HepG2 (cell line): ENCODE results near the gene ENDOD1. TPM values are rescaled to one million over a fixed set of nuclear protein-coding genes. Genes with fewer than 3 reads are reported as not detected.
A peak's percentile ranks its signal among the peaks of the same experiment; 100 is the strongest.

Source experiments
- ARID2 ChIP-seq: sonication (generic); formaldehyde crosslinking; IDR thresholded peaks from 2 replicates; pipeline ENCODE4 v1.8.1; 2022; ENCODE audit warnings: mild to moderate bottlenecking, missing genetic modification reagents, borderline replicate concordance
- ATF7 ChIP-seq, 2 experiments: fragments of 450-650 bp in 1 of 2; sonication (generic) in 1 of 2; formaldehyde crosslinking in 1 of 2; IDR thresholded peaks; 2 replicates each; pipeline versions ENCODE4 v1.4.0 to v1.6.1; 2016 to 2020; ENCODE audit warnings: antibody characterized with exemption in 1 of 2, mild to moderate bottlenecking in 1 of 2, missing genetic modification reagents in 1 of 2
- HDAC1 ChIP-seq: sonication (generic); formaldehyde crosslinking; IDR thresholded peaks from 2 replicates; pipeline ENCODE4 v1.5.1; 2020; ENCODE audit warnings: mild to moderate bottlenecking, missing genetic modification reagents
- HDAC6 ChIP-seq: fragments of 200-600 bp; sonication (generic); IDR thresholded peaks from 2 replicates; pipeline ENCODE4 v1.7.0; 2017; ENCODE audit warnings: mild to moderate bottlenecking, antibody characterized with exemption, low read length, low read depth
- HOXA3 ChIP-seq: sonication (generic); formaldehyde crosslinking; IDR thresholded peaks from 2 replicates; pipeline ENCODE4 v1.5.0; 2020; ENCODE audit warnings: missing genetic modification reagents
- KIAA2018 ChIP-seq: sonication (generic); formaldehyde crosslinking; IDR thresholded peaks from 2 replicates; pipeline ENCODE4 v1.5.0; 2020; ENCODE audit warnings: mild to moderate bottlenecking, missing genetic modification reagents, borderline replicate concordance
- LCORL ChIP-seq, 2 experiments: fragments of 450-650 bp in 1 of 2; sonication (generic) in 1 of 2; formaldehyde crosslinking in 1 of 2; IDR thresholded peaks; 2 replicates each; pipeline versions ENCODE4 v1.5.0 to v1.6.1; 2017 to 2020; ENCODE audit warnings: antibody characterized with exemption in 1 of 2, missing genetic modification reagents in 1 of 2
- MIXL1 ChIP-seq: IDR thresholded peaks from 2 replicates; pipeline ENCODE4 v1.6.1; 2016
- MTA1 ChIP-seq: sonication (generic); formaldehyde crosslinking; IDR thresholded peaks from 2 replicates; pipeline ENCODE4 v1.4.0; 2020; ENCODE audit warnings: missing genetic modification reagents, mild to moderate bottlenecking, borderline replicate concordance
- MTF2 ChIP-seq: sonication (generic); formaldehyde crosslinking; IDR thresholded peaks from 2 replicates; pipeline ENCODE4 v1.5.0; 2020; ENCODE audit warnings: missing genetic modification reagents, borderline replicate concordance
- MXD4 ChIP-seq: IDR thresholded peaks from 2 replicates; pipeline ENCODE4 v1.6.1; 2016; ENCODE audit warnings: mild to moderate bottlenecking, missing biosample characterization, missing genetic modification reagents
- MXI1 ChIP-seq: IDR thresholded peaks from 3 replicates; pipeline ENCODE4 v1.6.1; 2012; ENCODE audit warnings: low read depth, low read length, inconsistent platforms, borderline replicate concordance
- NFE2 ChIP-seq: sonication (generic); formaldehyde crosslinking; IDR thresholded peaks from 2 replicates; pipeline ENCODE4 v1.4.0; 2020; ENCODE audit warnings: missing genetic modification reagents
- PAF1 ChIP-seq: IDR thresholded peaks from 2 replicates; pipeline ENCODE4 v1.6.1; 2016; ENCODE audit warnings: missing genetic modification reagents, missing compliant biosample characterization
- PHF5A ChIP-seq: IDR thresholded peaks from one replicate; pipeline ENCODE4 v1.6.1; 2018; ENCODE audit warnings: low read depth, missing genetic modification reagents; ENCODE audit not compliant: unreplicated experiment
- RAD51 ChIP-seq: fragments of 450-650 bp; IDR thresholded peaks from 2 replicates; pipeline ENCODE4 v1.6.1; 2016; ENCODE audit warnings: borderline replicate concordance
- RBAK ChIP-seq: sonication (generic); formaldehyde crosslinking; IDR thresholded peaks from 2 replicates; pipeline ENCODE4 v1.5.1; 2020; ENCODE audit warnings: mild to moderate bottlenecking, missing genetic modification reagents
- SNAPC2 ChIP-seq: sonication (generic); formaldehyde crosslinking; IDR thresholded peaks from 2 replicates; pipeline ENCODE4 v1.8.1; 2022; ENCODE audit warnings: mild to moderate bottlenecking, missing genetic modification reagents
- TP53 ChIP-seq: sonication (generic); formaldehyde crosslinking; conservative IDR thresholded peaks from 2 replicates; pipeline ENCODE4 v1.4.0; 2020; ENCODE audit warnings: missing genetic modification reagents
- ZC3H4 ChIP-seq: sonication (generic); formaldehyde crosslinking; IDR thresholded peaks from 2 replicates; pipeline ENCODE4 v1.4.0; 2020; ENCODE audit warnings: missing genetic modification reagents, borderline replicate concordance
- ZFP37 ChIP-seq: sonication (generic); formaldehyde crosslinking; IDR thresholded peaks from 2 replicates; pipeline ENCODE4 v1.4.0; 2020; ENCODE audit warnings: missing genetic modification reagents, borderline replicate concordance
- ZFP90 ChIP-seq: sonication (generic); formaldehyde crosslinking; IDR thresholded peaks from 2 replicates; pipeline ENCODE4 v1.8.0; 2022; ENCODE audit warnings: missing genetic modification reagents, mild to moderate bottlenecking, inconsistent platforms, borderline replicate concordance
- ZMYM3 ChIP-seq: sonication (generic); formaldehyde crosslinking; IDR thresholded peaks from 2 replicates; pipeline ENCODE4 v1.5.1; 2020; ENCODE audit warnings: mild to moderate bottlenecking, missing genetic modification reagents
- ZNF296 ChIP-seq: sonication (generic); formaldehyde crosslinking; conservative IDR thresholded peaks from 2 replicates; pipeline ENCODE4 v1.5.0; 2020; ENCODE audit warnings: mild to moderate bottlenecking, missing genetic modification reagents
- ZNF724P ChIP-seq: sonication (generic); formaldehyde crosslinking; IDR thresholded peaks from 2 replicates; pipeline ENCODE4 v1.8.0; 2022; ENCODE audit warnings: missing genetic modification reagents, borderline replicate concordance
- ZNF850 ChIP-seq: sonication (generic); formaldehyde crosslinking; conservative IDR thresholded peaks from 2 replicates; pipeline ENCODE4 v1.9.0; 2021; ENCODE audit warnings: mild to moderate bottlenecking, missing genetic modification reagents
- polyA plus RNA-seq, 8 experiments: library from polyadenylated mRNA; depleted of rRNA in 3 of 8; stranded (reverse) in 7 of 8; unstranded in 1 of 8; fragments of >200 nt; fragmentation: Illumina TruSeq in 4 of 8; extraction: Trizol in 4 of 8; gene quantifications; 2 replicates each; pipeline versions ENCODE4 v1.2.1 to v1.2.3, GENCODE V29; 2011 to 2016; ENCODE audit warnings: low read depth in 4 of 8, missing spikeins in 1 of 8, mixed read lengths in 1 of 8; ENCODE audit not compliant: insufficient read depth in 1 of 8
- total RNA-seq, 5 experiments: library from RNA; depleted of rRNA; stranded (reverse); fragments of >200 nt; fragmentation: Illumina TruSeq; extraction: Trizol; gene quantifications; 2 replicates each; pipeline ENCODE4 v1.2.3, GENCODE V29; 2016; ENCODE audit warnings: low read depth in 1 of 5

ENDOD1 gene
- total and polyA plus RNA-seq, 2 of the 13 experiments (the other 11 are each of a cell fraction or from before 2014, with no cell fraction given), result 2.0 to 6.8 TPM

DNA sequence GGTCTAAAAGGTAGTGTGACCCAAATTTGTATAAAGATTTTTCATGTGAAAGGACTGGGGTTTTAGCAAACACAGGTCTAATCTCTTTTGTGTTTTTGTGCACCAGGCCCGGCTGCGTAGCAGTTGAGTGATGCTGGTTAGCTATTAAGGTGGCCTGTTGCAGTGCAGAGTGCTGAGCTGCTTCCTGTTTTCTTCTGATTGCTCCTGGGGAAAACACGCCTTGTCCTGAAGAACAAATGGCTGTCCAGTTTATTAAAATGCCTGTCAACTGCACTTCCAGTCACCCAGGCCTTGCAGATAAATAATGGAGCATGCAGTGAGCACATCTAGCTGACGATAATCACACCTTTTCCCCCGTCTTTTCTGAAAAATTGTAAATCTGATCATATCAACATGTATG is 21.1 kb upstream of the ENDOD1 start (continued):
- no peak for TF ChIP-seq ARID2
- TF ChIP-seq MTF2, result no peak
- no peak for TF ChIP-seq RBAK (CRISPR knock-in tag)
- no peak for TF ChIP-seq ZNF296 (CRISPR knock-in tag)
- no peak for TF ChIP-seq NFE2
- no peak for TF ChIP-seq LCORL (IDR thresholded peaks at IDR 0.05)
- TF ChIP-seq LCORL (CRISPR knock-in tag; IDR thresholded peaks at IDR 0.05), result 0 out of 2 replicates have a peak, but pooled peaks have one; percentile 33
- TF ChIP-seq ZNF724P (CRISPR knock-in tag), result no peak
- peak; percentile 83; the same call in 1 of the 3 replicates for TF ChIP-seq MXI1
- TF ChIP-seq HDAC1, result peak; percentile 53; the same call in 1 of the 2 replicates
- TF ChIP-seq MXD4 (CRISPR knock-in tag), result peak; percentile 54; the same call in 1 of the 2 replicates
- no peak for TF ChIP-seq HDAC6
- no peak for TF ChIP-seq SNAPC2 (CRISPR knock-in tag)
- peak; percentile 66 for TF ChIP-seq MIXL1 (CRISPR knock-in tag)
- no peak for TF ChIP-seq PHF5A
- no peak for TF ChIP-seq ZMYM3 (CRISPR knock-in tag)
- TF ChIP-seq PAF1, result no peak
- TF ChIP-seq ZNF850, result no peak
- no peak for TF ChIP-seq ZC3H4 (CRISPR knock-in tag)
- TF ChIP-seq TP53 (CRISPR knock-in tag), result 0 out of 2 replicates have a peak, but pooled peaks have one; percentile 21
- no peak for TF ChIP-seq ZFP37 (CRISPR knock-in tag)
- TF ChIP-seq ATF7 (IDR thresholded peaks at IDR 0.05), result no peak
- TF ChIP-seq ATF7 (CRISPR knock-in tag; IDR thresholded peaks at IDR 0.05), result no peak
- TF ChIP-seq MTA1, result no peak
- no peak for TF ChIP-seq ZFP90
- no peak for TF ChIP-seq KIAA2018 (CRISPR knock-in tag)
- no peak for TF ChIP-seq RAD51
- peak; percentile 63; the same call in 1 of the 2 replicates for TF ChIP-seq HOXA3
